HS-27A (cell line): ENCODE measurements around the gene CYTIP.

ENCODE experiments used
- DNase-seq: peaks from one replicate; pipeline ENCODE4 v3.0.0-alpha.2; 2012; ENCODE audit warnings: low read depth, missing footprints

The CYTIP gene

GRCh38 chr2:157463002-157463401 lies 19.1 kb upstream of the CYTIP start:
- DNase-seq: no peak

GRCh38 chr2:157460897-157461296 lies 17.0 kb upstream of the CYTIP start:
- DNase-seq: no peak

GRCh38 chr2:157460384-157460837 lies 16.5 kb upstream of the CYTIP start:
- DNase-seq: no peak

GRCh38 chr2:157459486-157459885 lies 15.6 kb upstream of the CYTIP start:
- DNase-seq: no peak

GRCh38 chr2:157447741-157448140 lies 3.9 kb upstream of the CYTIP start:
- no peak for DNase-seq

- no peak for DNase-seq
These were observed 3.1 kb upstream of the CYTIP start for GRCh38 chr2:157447031-157447430.

GRCh38 chr2:157444641-157445040 lies 752 bp upstream of the CYTIP start:
- DNase-seq: no peak

- no peak for DNase-seq
These were observed 799 bp downstream of the CYTIP start for GRCh38 chr2:157443090-157443489.

- no peak for DNase-seq
These were observed 1.3 kb downstream of the CYTIP start for GRCh38 chr2:157442636-157443035.

- no peak for DNase-seq
These were observed 1.7 kb downstream of the CYTIP start for GRCh38 chr2:157442191-157442590.

- DNase-seq: no peak
These were observed 2.8 kb downstream of the CYTIP start for GRCh38 chr2:157441072-157441454.

- DNase-seq: no peak
These were observed 3.4 kb downstream of the CYTIP start for GRCh38 chr2:157440404-157441071.

- DNase-seq: no peak
These were observed 4.1 kb downstream of the CYTIP start for GRCh38 chr2:157439824-157440186.

- no peak for DNase-seq
These were observed 4.7 kb downstream of the CYTIP start for GRCh38 chr2:157438863-157439823.

GRCh38 chr2:157433394-157433793 lies 10.5 kb downstream of the CYTIP start:
- DNase-seq: no peak

- no peak for DNase-seq
These were observed 11.3 kb downstream of the CYTIP start for GRCh38 chr2:157432475-157433106.

GRCh38 chr2:157431176-157431575 lies 12.7 kb downstream of the CYTIP start:
- no peak for DNase-seq

GRCh38 chr2:157428500-157429175 lies 15.3 kb downstream of the CYTIP start:
- no peak for DNase-seq

GRCh38 chr2:157427922-157428303 lies 16.0 kb downstream of the CYTIP start:
- DNase-seq: no peak

- no peak for DNase-seq
These were observed 16.6 kb downstream of the CYTIP start for GRCh38 chr2:157427003-157427921.

- no peak for DNase-seq
These were observed 17.4 kb downstream of the CYTIP start for GRCh38 chr2:157426477-157426994.
